GM12892 (cell line): ENCODE results near the gene PHF21A.

Experiments
- POLR2A ChIP-seq: IDR thresholded peaks from 2 replicates; pipeline ENCODE4 v1.6.1; 2011; ENCODE audit warnings: low read depth, low read length, control low read depth
- POLR2AphosphoS5 ChIP-seq: IDR thresholded peaks from 2 replicates; pipeline ENCODE4 v1.6.1; 2011; ENCODE audit warnings: low read depth, low read length, control low read depth
- TAF1 ChIP-seq: IDR thresholded peaks from 2 replicates; pipeline ENCODE4 v1.6.1; 2011; ENCODE audit warnings: low read depth, mild to moderate bottlenecking, control low read depth, low read length, borderline replicate concordance

GRCh38 chr11:45995342-45995734 lies 125.9 kb downstream of the PHF21A start:
- TF ChIP-seq TAF1, result no peak
- TF ChIP-seq POLR2A, result no peak
- no peak for TF ChIP-seq POLR2AphosphoS5
